ENCODE measurements around the gene HSD11B1. TPM values are rescaled to one million over a fixed set of nuclear protein-coding genes. Genes with fewer than 3 reads are reported as not detected.
A peak's percentile ranks its signal among the peaks of the same experiment; 100 is the strongest.

HSD11B1 gene
- total and polyA plus RNA-seq, 2 experiments from 2014 or later, result not detected

DNA sequence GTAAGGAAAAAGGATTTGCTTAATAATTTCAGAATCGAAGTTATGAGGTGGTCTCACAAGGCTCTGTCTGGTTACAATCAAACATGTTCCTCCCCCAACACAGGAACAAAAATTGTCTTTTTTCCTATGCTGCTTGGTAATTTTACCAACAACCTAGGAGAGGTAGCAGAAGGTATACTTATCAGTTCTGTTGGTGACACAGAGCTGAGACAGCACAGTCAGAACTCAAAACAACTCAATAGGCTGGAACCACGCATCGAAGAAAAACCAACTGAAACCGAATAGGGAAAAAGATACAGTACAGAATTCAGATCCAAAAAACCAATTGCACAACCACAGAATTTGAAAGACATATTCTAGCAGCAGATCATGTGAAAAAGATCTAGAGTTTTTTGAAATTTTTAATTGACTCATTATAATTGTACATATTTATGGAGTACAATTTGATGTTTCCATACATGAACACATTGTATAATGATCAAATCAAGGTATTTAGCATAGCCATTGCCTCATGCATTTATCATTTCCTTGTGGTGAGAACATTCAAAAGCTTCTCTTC is 25.6 kb upstream of the HSD11B1 start:
- no peaks in the 10 kb centered on the region for H3K9me3 ChIP-seq (ENCODE audit: low read depth)
- H3K4me1 ChIP-seq (ENCODE audit: low read depth), result peaks cover 8% of the 10 kb centered on the region
- no peak for DNase-seq (ENCODE audit: low read depth in 1 of 2, low spot score in 1 of 2)
- no peak overlapping the region for H3K4me3 ChIP-seq
- H3K27ac ChIP-seq, result no peak overlapping the region
- TF ChIP-seq, protein P1, sequence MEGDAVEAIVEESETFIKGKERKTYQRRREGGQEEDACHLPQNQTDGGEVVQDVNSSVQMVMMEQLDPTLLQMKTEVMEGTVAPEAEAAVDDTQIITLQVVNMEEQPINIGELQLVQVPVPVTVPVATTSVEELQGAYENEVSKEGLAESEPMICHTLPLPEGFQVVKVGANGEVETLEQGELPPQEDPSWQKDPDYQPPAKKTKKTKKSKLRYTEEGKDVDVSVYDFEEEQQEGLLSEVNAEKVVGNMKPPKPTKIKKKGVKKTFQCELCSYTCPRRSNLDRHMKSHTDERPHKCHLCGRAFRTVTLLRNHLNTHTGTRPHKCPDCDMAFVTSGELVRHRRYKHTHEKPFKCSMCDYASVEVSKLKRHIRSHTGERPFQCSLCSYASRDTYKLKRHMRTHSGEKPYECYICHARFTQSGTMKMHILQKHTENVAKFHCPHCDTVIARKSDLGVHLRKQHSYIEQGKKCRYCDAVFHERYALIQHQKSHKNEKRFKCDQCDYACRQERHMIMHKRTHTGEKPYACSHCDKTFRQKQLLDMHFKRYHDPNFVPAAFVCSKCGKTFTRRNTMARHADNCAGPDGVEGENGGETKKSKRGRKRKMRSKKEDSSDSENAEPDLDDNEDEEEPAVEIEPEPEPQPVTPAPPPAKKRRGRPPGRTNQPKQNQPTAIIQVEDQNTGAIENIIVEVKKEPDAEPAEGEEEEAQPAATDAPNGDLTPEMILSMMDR (IDR thresholded peaks at IDR 0.05; ENCODE audit: low read depth, low read length), result no peak
- H3K36me3 ChIP-seq, result no peaks in the 10 kb centered on the region
- peaks cover 84% of the 10 kb centered on the region for H3K27me3 ChIP-seq

DNA sequence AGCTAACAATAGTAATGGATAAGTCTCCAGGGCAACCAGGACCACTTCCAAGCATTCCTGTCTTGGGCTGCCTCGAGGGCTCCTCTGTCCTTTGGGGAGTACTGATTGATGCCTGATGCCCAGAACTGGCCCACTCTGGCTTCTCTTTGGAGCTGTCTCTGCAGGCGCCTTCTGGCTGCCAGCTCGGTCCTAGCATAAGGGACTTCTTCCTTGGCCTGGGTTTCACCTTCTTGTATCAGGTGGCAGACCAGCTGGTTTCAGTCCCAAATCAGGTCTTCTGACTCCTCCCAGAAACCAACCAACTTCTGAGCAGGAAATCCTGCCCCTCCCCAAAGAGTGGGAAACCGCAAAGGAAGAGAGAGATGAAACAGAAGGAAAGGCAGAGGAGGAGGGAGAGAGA is 18.8 kb upstream of the HSD11B1 start:
- TF ChIP-seq, protein P1 (IDR thresholded peaks at IDR 0.05; ENCODE audit: low read depth, low read length), result no peak
- Histone ChIP-seq H3K4me3 (no peak overlapping the region), H3K9me3 (ENCODE audit: low read depth) (no peaks in the 10 kb centered on the region), H3K27me3 (peaks cover 31% of the 10 kb centered on the region), H3K36me3 (no peaks in the 10 kb centered on the region), H3K27ac (no peak overlapping the region), H3K4me1 (ENCODE audit: low read depth) (peaks cover 7% of the 10 kb centered on the region)
- no peak for DNase-seq (ENCODE audit: low read depth in 1 of 2, low spot score in 1 of 2)

DNA sequence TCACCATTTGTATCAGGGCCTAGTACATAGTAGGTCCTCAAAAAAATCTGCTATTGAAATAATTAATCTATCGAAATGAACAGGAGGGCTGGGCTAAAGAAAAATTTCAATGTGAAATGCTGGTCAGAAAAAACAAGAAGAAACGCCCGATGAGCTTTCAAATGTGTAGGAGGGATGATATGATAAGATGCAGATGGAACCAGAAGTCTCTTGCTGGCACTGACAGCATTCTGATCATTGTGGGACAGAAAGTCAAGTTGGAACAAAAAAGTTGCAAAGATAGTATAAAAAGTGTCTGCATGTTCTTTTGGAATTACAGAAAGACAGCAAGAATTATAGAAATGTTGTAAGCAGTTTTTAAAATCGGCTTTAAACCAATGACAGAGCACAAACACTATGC is 18.3 kb upstream of the HSD11B1 start:
- Histone ChIP-seq H3K9me3 (ENCODE audit: low read depth) (no peaks in the 10 kb centered on the region), H3K36me3 (no peaks in the 10 kb centered on the region), H3K27me3 (peaks cover 26% of the 10 kb centered on the region), H3K4me3 (no peak overlapping the region), H3K4me1 (ENCODE audit: low read depth) (peaks cover 7% of the 10 kb centered on the region), H3K27ac (no peak overlapping the region)
- no peak for DNase-seq (ENCODE audit: low read depth in 1 of 2, low spot score in 1 of 2)
- TF ChIP-seq, protein P1 (IDR thresholded peaks at IDR 0.05; ENCODE audit: low read depth, low read length), result no peak

DNA sequence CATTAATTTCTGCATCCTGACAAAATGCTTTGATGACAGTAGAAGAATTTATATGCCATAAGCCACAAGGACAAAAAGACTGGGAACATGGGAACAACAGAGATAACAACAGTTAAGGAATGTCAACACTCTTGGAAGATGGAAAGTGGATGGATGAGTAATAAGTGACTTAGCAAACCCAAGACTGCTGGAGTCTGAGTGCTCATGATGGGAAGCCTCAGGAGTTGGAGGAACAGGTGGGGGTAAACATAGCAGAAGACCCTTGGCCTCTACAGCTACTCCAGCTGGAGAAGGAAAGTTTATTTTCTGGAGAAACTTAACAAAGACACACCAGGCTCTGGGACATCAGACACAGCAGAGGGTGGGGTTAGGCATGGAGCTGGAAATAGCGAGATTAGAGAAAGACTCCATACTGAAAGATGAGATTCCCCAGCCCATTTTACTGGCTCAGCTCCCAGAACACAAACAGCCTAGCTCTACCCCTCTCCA is 15.9 kb upstream of the HSD11B1 start:
- H3K4me3 ChIP-seq, result no peak overlapping the region
- H3K4me1 ChIP-seq (ENCODE audit: low read depth), result peaks cover 7% of the 10 kb centered on the region
- H3K36me3 ChIP-seq, result no peaks in the 10 kb centered on the region
- H3K9me3 ChIP-seq (ENCODE audit: low read depth), result no peaks in the 10 kb centered on the region
- H3K27me3 ChIP-seq, result peaks cover 9% of the 10 kb centered on the region
- H3K27ac ChIP-seq, result no peak overlapping the region
- TF ChIP-seq, protein P1 (IDR thresholded peaks at IDR 0.05; ENCODE audit: low read depth, low read length), result no peak
- peak in 1 of 2 donors; percentile 73 for DNase-seq (ENCODE audit: low read depth in 1 of 2, low spot score in 1 of 2)

DNA sequence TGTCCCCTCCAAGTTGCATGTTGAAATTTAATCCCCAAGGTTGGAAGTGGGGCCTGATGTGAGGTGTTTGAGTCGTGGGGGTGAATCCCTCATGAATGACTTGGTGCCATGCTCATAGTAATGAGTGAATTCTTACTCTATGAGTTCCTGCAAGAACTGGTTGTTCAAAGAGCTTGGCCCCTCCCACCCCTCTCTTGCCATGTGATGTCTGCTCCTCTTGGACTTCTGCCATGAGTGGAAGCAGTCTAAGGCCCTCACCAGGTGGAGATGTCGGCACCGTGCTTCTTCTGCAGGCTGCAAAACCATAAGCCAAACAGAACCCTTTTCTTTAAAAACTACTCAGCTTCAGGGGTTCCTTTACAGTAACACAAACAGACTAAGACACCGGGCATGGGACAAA is 15.2 kb upstream of the HSD11B1 start:
- peaks cover 14% of the 10 kb centered on the region for H3K27me3 ChIP-seq
- no peaks in the 10 kb centered on the region for H3K36me3 ChIP-seq
- H3K9me3 ChIP-seq (ENCODE audit: low read depth), result no peaks in the 10 kb centered on the region
- H3K4me1 ChIP-seq (ENCODE audit: low read depth), result peaks cover 7% of the 10 kb centered on the region
- TF ChIP-seq, protein P1 (IDR thresholded peaks at IDR 0.05; ENCODE audit: low read depth, low read length), result no peak
- DNase-seq (ENCODE audit: low read depth in 1 of 2, low spot score in 1 of 2), result peak in 1 of 2 donors; percentile 56
- H3K27ac ChIP-seq, result no peak overlapping the region
- no peak overlapping the region for H3K4me3 ChIP-seq
